ENCODE data around the gene ABCC1.
"Not testable (repeated sequence)": the region's sequence is repeated elsewhere in the genome, so short reads cannot be mapped to it uniquely, and the experiment has no call there.

Gene ABCC1

GRCh38 chr16:16146380-16147315, 197.2 kb downstream of the ABCC1 start:
- DNase-seq, result no peak

GRCh38 chr16:16147316-16147999, 198.0 kb downstream of the ABCC1 start:
- no peak for DNase-seq

DNA sequence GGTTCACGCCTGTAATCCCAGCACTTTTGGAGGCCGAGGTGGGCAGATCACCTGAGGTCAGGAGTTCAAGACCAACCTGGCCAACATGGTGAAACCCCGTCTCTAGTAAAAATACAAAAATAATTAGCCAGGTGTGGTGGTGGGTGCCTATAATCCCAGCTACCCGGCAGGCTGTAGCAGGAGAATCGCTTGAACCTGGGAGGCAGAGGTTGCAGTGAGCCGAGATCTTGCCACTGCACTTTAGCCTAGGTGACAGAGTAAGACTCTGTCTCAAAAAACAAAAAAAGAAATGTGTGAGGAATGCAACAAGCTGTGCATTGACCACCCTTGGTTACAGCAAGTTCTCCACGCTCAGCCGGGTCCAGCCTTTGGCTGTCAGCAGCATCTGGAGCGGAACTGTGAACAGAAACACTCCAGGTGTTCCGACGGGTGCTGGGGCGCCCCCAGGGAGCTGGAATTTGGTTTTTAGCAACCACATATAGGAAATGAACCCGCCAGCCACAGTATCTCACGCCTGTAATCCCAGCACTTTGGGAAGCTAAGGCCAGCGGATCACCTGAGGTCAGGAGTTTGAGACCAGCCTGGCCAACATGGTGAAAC, 198.7 kb downstream of the ABCC1 start:
- DNase-seq, result not testable (repeated sequence)

- DNase-seq, result no peak
Measured at GRCh38 chr16:16148755-16149154, 199.3 kb downstream of the ABCC1 start.

DNA sequence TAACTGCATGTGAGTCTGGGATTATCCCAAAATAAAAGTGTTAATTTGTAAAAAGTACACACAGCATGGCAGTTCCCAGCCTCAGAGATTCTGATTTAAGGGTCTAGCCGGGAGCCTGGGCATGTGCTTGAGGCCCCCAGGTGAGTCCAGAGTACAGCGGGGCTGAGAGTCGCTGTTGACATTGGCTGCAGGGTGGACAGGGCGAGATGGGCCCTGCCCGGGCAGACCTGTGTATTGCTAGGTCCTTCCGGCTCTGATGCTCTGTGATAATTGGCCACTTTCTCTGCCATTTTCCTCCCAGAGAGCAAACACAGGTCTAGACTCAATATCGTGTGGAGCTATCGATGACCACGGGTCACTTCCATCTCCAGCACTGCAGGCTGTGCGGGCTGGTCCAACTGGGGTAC, 200.3 kb downstream of the ABCC1 start:
- DNase-seq, result no peak

GRCh38 chr16:16150117-16150877, 200.9 kb downstream of the ABCC1 start:
- DNase-seq, result no peak

GRCh38 chr16:16150878-16151152, 201.4 kb downstream of the ABCC1 start:
- no peak for DNase-seq

DNA sequence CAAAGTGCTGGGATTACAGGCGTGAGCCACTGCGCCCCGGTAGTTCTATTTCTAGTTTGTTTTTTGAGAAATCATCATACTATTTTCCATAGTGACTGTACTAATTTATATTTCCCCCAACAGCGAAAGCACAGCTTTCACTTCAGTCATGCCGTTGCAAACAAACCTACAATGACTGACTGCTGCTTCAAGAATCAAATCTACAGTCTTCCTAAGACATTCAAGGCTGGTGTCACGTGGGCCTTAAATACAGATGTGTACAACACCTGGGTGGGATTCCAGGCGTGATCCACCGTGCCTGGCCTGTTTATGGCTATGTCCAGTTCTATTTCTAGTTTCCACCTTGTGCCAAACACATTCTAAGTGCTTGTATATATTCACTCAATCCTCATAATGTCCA, 201.9 kb downstream of the ABCC1 start:
- DNase-seq, result no peak

DNA sequence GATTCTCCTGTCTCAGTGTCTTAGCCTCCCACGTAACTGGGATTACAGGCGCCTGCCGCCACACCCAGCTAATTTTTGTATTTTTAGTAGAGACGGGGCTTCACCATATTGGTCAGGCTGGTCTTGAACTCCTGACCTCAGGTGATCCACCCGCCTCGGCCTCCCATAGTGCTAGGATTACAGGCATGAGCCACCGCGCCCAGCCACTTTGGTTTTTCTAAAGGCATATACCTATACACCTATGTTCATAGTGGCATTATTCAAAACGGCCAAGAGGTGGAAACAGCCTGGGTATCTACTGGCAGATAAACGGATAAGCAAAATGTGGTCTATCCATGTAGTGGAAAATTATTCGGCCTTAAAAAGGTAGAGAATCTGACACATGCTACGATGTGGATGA, 203.6 kb downstream of the ABCC1 start:
- DNase-seq, result not testable (repeated sequence)

DNA sequence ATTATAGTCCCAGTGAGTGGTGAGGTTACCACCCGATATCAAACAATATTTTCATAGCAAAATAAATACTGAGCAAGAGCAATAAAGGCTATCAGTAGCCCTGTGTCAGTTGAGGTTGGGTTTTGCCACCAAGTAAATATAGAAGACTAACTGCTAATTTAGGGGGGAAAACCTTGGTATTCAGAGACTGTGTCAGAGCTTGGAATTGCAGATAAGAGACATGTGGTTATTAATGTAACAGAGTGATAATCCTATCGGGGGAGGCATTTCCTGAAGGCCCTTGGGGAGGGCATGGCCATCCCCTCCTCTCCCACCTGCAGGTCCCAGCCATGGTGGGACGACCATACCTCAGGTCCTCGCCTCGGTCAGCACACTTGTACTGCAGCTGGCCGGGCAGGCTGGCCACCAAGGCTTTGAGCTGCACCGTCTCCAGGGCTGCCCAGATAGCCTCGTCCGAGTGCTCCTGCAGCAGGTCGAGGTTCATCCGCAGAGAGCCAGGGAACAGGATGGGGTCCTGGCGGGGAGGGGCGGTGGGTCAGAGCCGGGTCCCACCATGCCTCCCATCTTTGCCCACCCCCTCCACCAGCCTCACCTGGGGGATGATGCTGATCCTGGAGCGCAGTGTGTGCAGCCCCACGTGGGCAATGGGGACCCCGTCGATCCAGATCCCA, 205.0 kb downstream of the ABCC1 start:
- DNase-seq, result no peak

DNA sequence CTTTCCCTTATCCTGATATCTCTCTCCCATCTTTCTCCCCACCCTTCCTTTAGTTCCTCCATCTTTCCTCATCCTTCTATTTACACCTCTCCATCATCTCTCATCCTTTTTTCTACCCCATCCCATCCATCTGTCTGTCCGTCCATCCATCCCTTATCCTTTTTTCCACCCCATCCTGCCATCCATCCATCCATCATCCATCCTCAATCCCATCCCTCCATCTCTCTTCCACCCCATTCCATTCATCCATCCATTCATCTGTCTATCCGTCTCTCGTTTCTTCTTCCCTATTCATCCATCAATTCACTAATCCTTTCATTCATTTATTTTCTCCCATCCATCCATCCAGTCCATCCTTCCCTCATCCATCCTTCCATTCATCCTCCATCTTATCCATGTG, 205.8 kb downstream of the ABCC1 start:
- DNase-seq, result no peak

- DNase-seq, result no peak
Measured at GRCh38 chr16:16157166-16157565, 207.8 kb downstream of the ABCC1 start.

DNA sequence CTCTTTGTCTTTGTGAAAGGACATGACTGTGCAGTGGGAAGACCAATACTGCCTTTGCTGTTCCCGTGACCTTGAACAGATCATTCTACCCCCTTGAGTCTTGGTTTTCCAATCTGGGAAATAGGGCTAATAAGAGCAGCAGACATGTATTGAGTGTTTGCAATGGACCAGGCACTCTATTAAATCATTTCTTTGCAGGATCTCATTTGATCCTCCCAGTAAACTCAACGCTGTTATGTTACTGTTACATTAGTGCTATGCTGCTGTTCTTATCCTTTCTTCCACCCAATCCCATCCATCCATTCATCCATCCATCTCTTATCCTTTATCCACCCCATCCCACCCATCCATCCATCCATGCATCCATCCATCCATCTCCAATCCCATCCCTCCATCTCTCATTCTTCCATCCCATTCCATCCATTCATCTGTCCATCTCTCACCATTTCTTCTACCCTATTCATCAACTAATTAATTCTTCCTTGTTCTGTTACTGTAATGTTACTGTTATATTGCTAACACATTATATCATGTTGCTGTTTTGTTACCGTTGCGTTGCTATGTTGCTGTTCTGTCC, 208.8 kb downstream of the ABCC1 start:
- no peak for DNase-seq

- no peak for DNase-seq
Measured at GRCh38 chr16:16158741-16159374, 209.4 kb downstream of the ABCC1 start.

DNA sequence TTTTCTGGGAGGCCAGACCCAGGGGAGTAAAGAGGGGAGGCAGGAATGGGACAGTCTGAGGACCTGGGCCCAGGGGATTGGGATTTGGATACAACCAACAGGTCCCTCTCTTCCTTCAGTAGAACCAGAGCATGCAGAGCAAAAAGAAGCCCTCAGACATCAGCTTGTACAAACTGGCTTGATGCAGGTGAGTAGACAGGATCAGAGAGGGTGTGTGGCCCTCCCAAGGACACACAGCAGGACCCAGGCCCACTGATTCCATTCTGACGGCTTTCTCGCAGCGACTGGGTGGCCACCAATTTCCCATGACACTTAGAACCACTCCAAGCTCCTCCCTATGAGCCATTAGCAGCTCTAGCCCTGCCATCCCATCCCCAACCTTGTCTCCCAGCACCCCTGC, 210.2 kb downstream of the ABCC1 start:
- no peak for DNase-seq

DNA sequence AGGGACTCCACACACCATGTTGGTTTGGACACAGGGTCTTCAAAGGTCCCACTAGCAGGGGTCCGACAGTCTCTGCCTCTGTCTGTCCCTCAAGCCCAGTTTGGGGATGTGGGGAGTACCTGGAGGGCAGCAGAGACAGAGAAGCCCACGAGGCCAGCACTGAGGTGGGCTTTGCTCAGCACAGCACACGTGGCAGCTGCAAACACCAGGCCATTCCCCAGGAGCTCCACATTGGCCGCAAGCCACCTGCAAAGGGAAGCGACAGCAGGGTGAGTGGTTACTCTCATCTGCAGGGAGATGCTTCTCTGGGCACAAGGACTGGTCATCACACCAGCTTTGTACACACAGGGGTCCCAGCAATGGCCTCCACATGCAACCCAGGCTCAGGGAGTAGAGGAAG, 211.9 kb downstream of the ABCC1 start:
- no peak for DNase-seq

DNA sequence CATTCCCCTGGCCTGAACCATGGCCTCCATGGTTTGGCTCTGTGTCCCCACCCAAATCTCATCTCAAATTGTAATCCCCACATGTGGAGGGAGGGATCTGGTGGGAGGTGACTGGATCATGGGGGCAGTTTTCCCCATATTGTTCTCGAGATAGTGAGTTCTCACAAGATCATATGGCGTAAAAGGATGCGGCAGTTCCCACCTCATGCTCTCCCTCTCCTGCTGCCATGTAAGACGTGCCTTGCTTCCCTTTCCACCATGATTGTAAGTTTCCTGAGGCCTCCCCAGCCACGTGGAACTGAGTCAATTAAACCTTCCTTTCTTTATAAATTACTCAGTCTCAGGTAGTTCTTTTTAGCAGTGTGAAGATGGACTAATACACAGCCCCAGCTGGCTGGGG, 212.4 kb downstream of the ABCC1 start:
- DNase-seq, result not testable (repeated sequence)

DNA sequence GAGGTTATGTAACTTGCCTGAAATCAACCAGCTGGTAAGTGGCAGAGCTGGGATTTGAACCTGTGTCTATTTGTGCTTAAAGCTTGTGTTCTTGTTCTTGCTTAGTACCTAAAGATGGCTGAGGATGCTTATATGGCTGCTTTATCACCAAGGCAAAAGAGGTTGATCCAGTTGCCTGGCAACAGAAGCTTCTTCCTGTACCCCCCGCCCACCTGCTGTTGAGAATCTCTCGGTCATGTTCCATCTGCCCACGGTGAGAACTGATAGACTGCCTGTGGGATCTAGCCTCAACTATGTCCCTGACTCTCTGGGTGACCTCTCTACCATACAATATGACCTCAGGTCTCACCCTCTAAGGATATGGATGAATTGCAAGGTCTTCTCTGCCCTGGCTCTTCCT, 213.2 kb downstream of the ABCC1 start:
- no peak for DNase-seq

GRCh38 chr16:16163109-16163508, 213.7 kb downstream of the ABCC1 start:
- DNase-seq, result no peak

DNA sequence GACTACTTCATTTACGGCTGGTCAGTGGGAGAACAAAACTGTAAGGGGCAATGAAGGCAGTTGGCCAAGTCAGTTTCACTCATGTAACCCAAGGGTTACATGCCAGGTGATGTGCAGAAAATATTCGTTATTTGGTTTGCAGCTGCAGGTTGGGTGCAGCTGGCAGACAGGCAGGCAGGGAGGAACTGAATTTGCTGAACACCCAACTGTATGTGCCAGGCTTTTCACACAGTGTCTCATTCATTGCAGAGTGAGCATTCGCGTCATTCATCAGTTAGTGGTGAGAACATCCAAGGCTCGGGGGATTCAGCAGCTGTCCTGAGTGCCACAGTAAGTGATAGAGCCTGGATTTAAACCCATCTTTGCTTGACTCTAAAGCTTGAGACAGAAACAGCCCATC, 214.2 kb downstream of the ABCC1 start:
- DNase-seq, result no peak

GRCh38 chr16:16164243-16164642, 214.8 kb downstream of the ABCC1 start:
- no peak for DNase-seq

DNA sequence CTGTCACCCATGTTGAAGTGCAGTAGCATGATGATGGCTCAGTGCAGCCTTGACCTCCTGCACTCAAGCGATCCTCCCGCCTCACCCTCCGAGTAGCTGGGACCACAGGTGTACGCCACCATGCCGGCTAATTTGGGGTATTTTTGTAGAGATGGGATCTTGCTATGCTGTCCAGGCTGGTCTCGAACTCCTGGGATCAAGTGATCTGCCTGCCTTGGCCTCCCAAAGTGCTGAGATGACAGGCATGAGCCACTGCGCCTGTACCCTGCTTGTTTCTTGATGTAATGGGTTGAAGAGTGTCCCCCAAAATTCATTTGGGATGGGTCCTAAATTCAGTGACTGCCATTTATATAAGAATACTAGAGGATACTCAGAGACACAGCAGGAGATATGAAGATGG, 216.7 kb downstream of the ABCC1 start:
- no peak for DNase-seq

All from NCI-H2107 (cell line).